GM19240 (cell line): Measurements from ENCODE around the gene ANP32E.

Source experiments
- DNase-seq: peaks from one replicate; pipeline ENCODE4 v3.0.0; 2011; ENCODE audit warnings: low spot score; ENCODE audit not compliant: insufficient read length

The ANP32E gene

DNA sequence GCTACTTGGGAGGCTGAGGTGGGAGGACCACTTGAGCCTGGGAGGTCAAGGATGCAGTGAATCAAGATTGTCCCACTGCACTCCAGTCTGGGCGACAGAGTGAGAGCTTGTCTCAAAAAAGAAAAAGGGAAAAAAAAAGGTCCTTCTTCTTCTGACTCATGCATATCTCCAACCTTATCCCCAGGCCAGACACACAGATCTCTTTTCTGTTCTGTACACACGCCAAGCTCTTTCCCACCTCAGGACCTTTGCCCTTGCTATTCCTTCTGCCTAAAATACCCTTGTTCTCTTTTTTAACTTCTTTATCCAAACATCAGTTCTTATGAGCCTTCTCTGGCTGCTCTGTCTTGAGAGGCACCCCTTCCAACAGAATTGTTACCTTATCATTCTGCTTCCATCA is 64.1 kb downstream of the ANP32E start:
- no peak for DNase-seq

GRCh38 chr1:150168960-150169601 is 66.8 kb downstream of the ANP32E start:
- no peak for DNase-seq
